Esophagus squamous epithelium (tissue), 4 donors: ENCODE measurements around the gene C1QTNF9.

Source experiments
- CTCF ChIP-seq, 6 experiments: fragments of 450-650 bp in 4 of 6; fragments of 200-600 bp in 2 of 6; sonication (generic) in 2 of 6; IDR thresholded peaks; one replicate each; pipeline ENCODE4 v1.5.1; 2016 to 2019; ENCODE audit warnings: antibody characterized with exemption in 6 of 6, mild to moderate bottlenecking in 4 of 6, moderate library complexity in 4 of 6
- POLR2A ChIP-seq, 4 donors: fragments of 450-650 bp; IDR thresholded peaks; one replicate each; pipeline ENCODE4 v1.6.1; 2017; ENCODE audit warnings: antibody characterized with exemption in 4 of 4, mild to moderate bottlenecking in 4 of 4, moderate library complexity in 3 of 4

GRCh38 chr13:24279327-24280110 is 29.9 kb upstream of the C1QTNF9 start:
- TF ChIP-seq CTCF (IDR thresholded peaks at IDR 0.05) (no peak), POLR2A (IDR thresholded peaks at IDR 0.05) (no peak)
